ENCODE measurements around the gene GNB3. TPM values are rescaled to one million over a fixed set of nuclear protein-coding genes. Genes with fewer than 3 reads are reported as not detected.

Gene GNB3
- total RNA-seq, 1 experiment from 2014 or later = 20.7 TPM

DNA sequence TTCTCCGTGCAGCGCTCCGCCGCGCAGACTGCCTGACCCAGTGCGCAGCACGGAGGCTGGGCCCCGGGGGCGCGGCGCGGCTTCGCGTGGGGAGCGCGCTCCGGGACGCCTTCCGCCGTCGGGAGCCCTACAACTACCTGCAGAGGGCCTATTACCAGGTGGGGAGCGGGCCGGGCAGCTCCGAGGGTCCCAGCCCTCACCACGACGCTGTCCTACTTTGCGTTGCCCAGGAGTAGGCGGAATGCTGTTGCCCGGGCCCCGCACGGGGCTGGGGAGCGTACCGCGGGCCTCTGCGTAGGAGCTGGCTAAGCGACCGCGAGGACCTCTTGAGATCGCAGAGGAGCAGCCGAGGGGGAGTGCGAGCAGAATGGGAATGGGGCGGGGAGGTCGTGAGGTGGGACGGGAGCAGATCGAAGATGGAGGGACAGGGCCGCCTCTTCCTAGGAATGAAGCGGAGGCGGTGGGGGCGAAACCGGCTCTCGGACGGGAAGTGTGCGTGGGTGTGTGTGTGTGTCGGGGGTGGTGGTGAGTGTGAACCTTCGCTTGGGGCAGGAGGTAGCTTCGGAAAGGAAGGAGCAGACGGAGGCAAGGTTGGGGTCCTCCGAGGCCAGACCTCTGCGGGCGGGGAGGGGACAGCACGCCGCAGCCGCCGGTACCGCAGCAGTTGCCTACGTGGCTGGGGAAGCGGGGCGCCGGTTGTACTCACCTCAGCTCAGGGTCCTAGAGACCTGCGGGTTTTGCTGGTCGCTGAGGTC, 11.8 kb upstream of the GNB3 start:
- TSS peak; percentile 75 for BruUV-seq (replicated peaks)
- peak overlapping the region; percentile 84 for H3K27ac ChIP-seq (ENCODE audit: low read depth, low read length, poor library complexity, severe bottlenecking)
- DNase-seq (ENCODE audit: low spot score) = peak; percentile 33
- no peaks in the 10 kb centered on the region for H3K27me3 ChIP-seq (replicated peaks; ENCODE audit: insufficient read depth, low read depth, low read length, poor library complexity)
- no peak for TF ChIP-seq EZH2 (IDR thresholded peaks at IDR 0.05; ENCODE audit: borderline replicate concordance, low read depth, low read length, poor library complexity, severe bottlenecking)
- TF ChIP-seq, protein P1, sequence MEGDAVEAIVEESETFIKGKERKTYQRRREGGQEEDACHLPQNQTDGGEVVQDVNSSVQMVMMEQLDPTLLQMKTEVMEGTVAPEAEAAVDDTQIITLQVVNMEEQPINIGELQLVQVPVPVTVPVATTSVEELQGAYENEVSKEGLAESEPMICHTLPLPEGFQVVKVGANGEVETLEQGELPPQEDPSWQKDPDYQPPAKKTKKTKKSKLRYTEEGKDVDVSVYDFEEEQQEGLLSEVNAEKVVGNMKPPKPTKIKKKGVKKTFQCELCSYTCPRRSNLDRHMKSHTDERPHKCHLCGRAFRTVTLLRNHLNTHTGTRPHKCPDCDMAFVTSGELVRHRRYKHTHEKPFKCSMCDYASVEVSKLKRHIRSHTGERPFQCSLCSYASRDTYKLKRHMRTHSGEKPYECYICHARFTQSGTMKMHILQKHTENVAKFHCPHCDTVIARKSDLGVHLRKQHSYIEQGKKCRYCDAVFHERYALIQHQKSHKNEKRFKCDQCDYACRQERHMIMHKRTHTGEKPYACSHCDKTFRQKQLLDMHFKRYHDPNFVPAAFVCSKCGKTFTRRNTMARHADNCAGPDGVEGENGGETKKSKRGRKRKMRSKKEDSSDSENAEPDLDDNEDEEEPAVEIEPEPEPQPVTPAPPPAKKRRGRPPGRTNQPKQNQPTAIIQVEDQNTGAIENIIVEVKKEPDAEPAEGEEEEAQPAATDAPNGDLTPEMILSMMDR (conservative IDR thresholded peaks at IDR 0.05; ENCODE audit: low read depth, low read length) = no peak
- intact Hi-C loops (cut with micrococcal nuclease; ENCODE audit: unreplicated experiment) = loop anchor here (5.0 kb wide), 2 partner anchors 62 to 212 kb away; partner anchors contain the start of gene PTMS
- POLR2A ChIA-PET (ENCODE audit: low non-redundant PET) = no interaction called here
- CTCF ChIA-PET = interaction anchor here (1.0 kb wide), 1 partner anchor 76 kb away, joined by 3 read pairs; the partner anchor contains the start of gene MLF2
- no peaks in the 10 kb centered on the region for H3K9me3 ChIP-seq (ENCODE audit: low read depth, low read length, poor library complexity, severe bottlenecking)
- H3K4me1 ChIP-seq (ENCODE audit: insufficient read depth, low read length, poor library complexity, severe bottlenecking) = peaks cover 16% of the 10 kb centered on the region
- H3K4me3 ChIP-seq (ENCODE audit: low read depth, low read length, poor library complexity, severe bottlenecking) = peak overlapping the region; percentile 95
- H3K36me3 ChIP-seq (ENCODE audit: insufficient read depth, low read length, poor library complexity, severe bottlenecking) = peaks cover 30% of the 10 kb centered on the region

DNA sequence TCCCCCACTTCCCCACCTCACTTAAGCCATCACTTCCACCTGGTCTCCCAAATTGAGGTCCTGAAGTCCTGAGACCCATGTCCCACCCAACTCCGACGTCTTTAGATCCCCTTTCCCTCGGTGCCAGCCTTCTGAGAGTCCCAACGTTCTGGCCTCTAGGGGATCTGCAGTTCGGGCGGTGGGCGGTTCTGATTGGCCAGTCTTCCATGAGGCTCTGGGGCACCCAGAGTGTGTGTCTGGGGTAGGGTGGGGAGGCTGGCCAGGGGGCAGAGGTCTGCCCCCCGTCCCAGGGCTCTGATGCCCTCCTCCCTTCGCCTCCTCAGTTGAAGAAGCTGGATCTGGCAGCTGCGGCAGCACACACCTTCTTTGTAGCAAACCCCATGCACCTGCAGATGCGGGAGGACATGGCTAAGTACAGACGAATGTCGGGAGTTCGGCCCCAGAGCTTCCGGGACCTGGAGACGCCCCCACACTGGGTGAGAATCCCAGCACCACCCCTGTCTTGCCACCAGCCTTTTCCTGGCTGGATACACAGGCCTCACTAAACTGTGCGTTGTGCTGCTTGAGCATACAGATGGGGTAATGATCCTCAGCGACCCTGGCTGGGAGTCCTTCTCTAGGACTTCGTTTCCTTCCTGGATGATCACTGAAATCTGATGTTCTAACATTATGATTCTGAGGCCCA, 11.0 kb upstream of the GNB3 start:
- BruUV-seq (replicated peaks) = no TSS peak
- Histone ChIP-seq H3K9me3 (ENCODE audit: low read depth, low read length, poor library complexity, severe bottlenecking) (no peaks in the 10 kb centered on the region), H3K4me1 (ENCODE audit: insufficient read depth, low read length, poor library complexity, severe bottlenecking) (peaks cover 16% of the 10 kb centered on the region), H3K27me3 (replicated peaks; ENCODE audit: insufficient read depth, low read depth, low read length, poor library complexity) (no peaks in the 10 kb centered on the region), H3K27ac (ENCODE audit: low read depth, low read length, poor library complexity, severe bottlenecking) (peak overlapping the region; percentile 84), H3K4me3 (ENCODE audit: low read depth, low read length, poor library complexity, severe bottlenecking) (peak overlapping the region; percentile 95), H3K36me3 (ENCODE audit: insufficient read depth, low read length, poor library complexity, severe bottlenecking) (peaks cover 34% of the 10 kb centered on the region)
- POLR2A ChIA-PET (ENCODE audit: low non-redundant PET) = no interaction called here
- CTCF ChIA-PET = interaction anchor here (0.5 to 1.0 kb wide), 2 partner anchors 50 to 77 kb away, joined by 3 to 4 read pairs; partner anchors contain the start of gene MLF2
- TF ChIP-seq EZH2 (IDR thresholded peaks at IDR 0.05; ENCODE audit: borderline replicate concordance, low read depth, low read length, poor library complexity, severe bottlenecking) = no peak
- TF ChIP-seq, protein P1 (conservative IDR thresholded peaks at IDR 0.05; ENCODE audit: low read depth, low read length) = peak; percentile 34; the same call in 1 of the 2 replicates
- intact Hi-C loops (cut with micrococcal nuclease; ENCODE audit: unreplicated experiment) = loop anchor here (5.0 kb wide), 2 partner anchors 62 to 212 kb away; partner anchors contain the start of gene PTMS
- DNase-seq (ENCODE audit: low spot score) = peak; percentile 63

DNA sequence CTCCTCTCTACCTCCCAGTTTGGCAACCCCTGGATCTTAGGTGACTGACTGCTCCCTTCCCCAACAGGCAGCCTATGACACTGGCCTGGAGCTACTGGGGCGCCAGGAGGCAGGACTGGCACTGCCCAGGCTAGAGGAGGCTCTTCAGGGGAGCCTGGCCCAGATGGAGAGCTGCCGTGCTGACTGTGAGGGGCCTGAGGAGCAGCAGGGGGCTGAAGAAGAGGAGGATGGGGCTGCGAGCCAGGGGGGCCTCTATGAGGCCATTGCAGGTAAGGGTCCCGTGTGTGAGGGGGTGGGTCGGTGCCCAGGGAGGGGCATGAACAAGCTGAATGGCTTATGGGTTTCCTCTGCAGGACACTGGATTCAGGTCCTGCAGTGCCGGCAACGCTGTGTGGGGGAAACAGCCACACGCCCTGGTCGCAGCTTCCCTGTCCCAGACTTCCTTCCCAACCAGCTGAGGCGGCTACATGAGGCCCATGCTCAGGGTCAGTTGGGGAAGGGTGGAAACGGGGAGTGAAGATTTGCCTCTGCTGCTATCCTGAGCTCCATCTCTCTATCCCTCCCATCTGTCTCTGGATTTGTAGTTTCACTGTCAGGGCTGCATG, 10.3 kb upstream of the GNB3 start:
- Histone ChIP-seq H3K27ac (ENCODE audit: low read depth, low read length, poor library complexity, severe bottlenecking) (no peak overlapping the region), H3K4me3 (ENCODE audit: low read depth, low read length, poor library complexity, severe bottlenecking) (no peak overlapping the region), H3K27me3 (replicated peaks; ENCODE audit: insufficient read depth, low read depth, low read length, poor library complexity) (no peaks in the 10 kb centered on the region), H3K9me3 (ENCODE audit: low read depth, low read length, poor library complexity, severe bottlenecking) (no peaks in the 10 kb centered on the region), H3K36me3 (ENCODE audit: insufficient read depth, low read length, poor library complexity, severe bottlenecking) (peaks cover 37% of the 10 kb centered on the region), H3K4me1 (ENCODE audit: insufficient read depth, low read length, poor library complexity, severe bottlenecking) (peaks cover 16% of the 10 kb centered on the region)
- intact Hi-C loops (cut with micrococcal nuclease; ENCODE audit: unreplicated experiment) = no loop called here
- DNase-seq (ENCODE audit: low spot score) = no peak
- CTCF ChIA-PET = interaction anchor here (0.5 kb wide), 1 partner anchor 50 kb away, joined by 4 read pairs; no protein-coding TSS in a partner anchor
- TF ChIP-seq, protein P1 (conservative IDR thresholded peaks at IDR 0.05; ENCODE audit: low read depth, low read length) = no peak
- TF ChIP-seq EZH2 (IDR thresholded peaks at IDR 0.05; ENCODE audit: borderline replicate concordance, low read depth, low read length, poor library complexity, severe bottlenecking) = no peak
- no TSS peak for BruUV-seq (replicated peaks)
- POLR2A ChIA-PET (ENCODE audit: low non-redundant PET) = interaction anchor here (0.6 kb wide), 1 partner anchor 24 kb away, joined by 3 read pairs; no protein-coding TSS in a partner anchor

All from A673 (cell line).